SW 1271 (cell line): ENCODE measurements around the gene FSTL4.
A peak's percentile ranks its signal among the peaks of the same experiment; 100 is the strongest.

Experiments used
- DNase-seq, 2 experiments: peaks; one replicate each; lab custom pipeline; 2025; lab: John Stamatoyannopoulos, UW

Gene FSTL4

GRCh38 chr5:133241179-133242092, 370.9 kb downstream of the FSTL4 start:
- no peak for DNase-seq

- peak; percentile 81 to 95 for DNase-seq
Observed at GRCh38 chr5:133240425-133241091, 371.8 kb downstream of the FSTL4 start.

- DNase-seq = no peak
Observed at GRCh38 chr5:133238426-133239205, 373.7 kb downstream of the FSTL4 start.

GRCh38 chr5:133236976-133237375, 375.4 kb downstream of the FSTL4 start:
- no peak for DNase-seq

GRCh38 chr5:133236541-133236951, 375.8 kb downstream of the FSTL4 start:
- DNase-seq = no peak

GRCh38 chr5:133235696-133236426, 376.5 kb downstream of the FSTL4 start:
- no peak for DNase-seq

- DNase-seq = no peak
Observed at GRCh38 chr5:133234911-133235310, 377.4 kb downstream of the FSTL4 start.

GRCh38 chr5:133234273-133234672, 378.1 kb downstream of the FSTL4 start:
- no peak for DNase-seq

- no peak for DNase-seq
Observed at GRCh38 chr5:133233616-133234015, 378.7 kb downstream of the FSTL4 start.

GRCh38 chr5:133232911-133233310, 379.4 kb downstream of the FSTL4 start:
- no peak for DNase-seq

- DNase-seq = no peak
Observed at GRCh38 chr5:133232435-133232834, 379.9 kb downstream of the FSTL4 start.

- DNase-seq = no peak
Observed at GRCh38 chr5:133232011-133232410, 380.3 kb downstream of the FSTL4 start.

GRCh38 chr5:133230823-133231578, 381.3 kb downstream of the FSTL4 start:
- no peak for DNase-seq

- DNase-seq = no peak
Observed at GRCh38 chr5:133229931-133230664, 382.2 kb downstream of the FSTL4 start.

GRCh38 chr5:133228316-133228715, 384.0 kb downstream of the FSTL4 start:
- DNase-seq = no peak

- no peak for DNase-seq
Observed at GRCh38 chr5:133227897-133228296, 384.4 kb downstream of the FSTL4 start.

GRCh38 chr5:133227082-133227481, 385.3 kb downstream of the FSTL4 start:
- no peak for DNase-seq

GRCh38 chr5:133226186-133226585, 386.2 kb downstream of the FSTL4 start:
- DNase-seq = no peak

- no peak for DNase-seq
Observed at GRCh38 chr5:133225671-133226152, 386.6 kb downstream of the FSTL4 start.

GRCh38 chr5:133222979-133223378, 389.4 kb downstream of the FSTL4 start:
- no peak for DNase-seq
